Mesendoderm (in vitro differentiated cells): ENCODE data around the gene DKK1. TPM values are rescaled to one million over a fixed set of nuclear protein-coding genes. Genes with fewer than 3 reads are reported as not detected.

Source experiments
- DNase-seq: peaks from one replicate; pipeline ENCODE4 v3.0.0; 2013
- H2AK5ac ChIP-seq: 2 replicates; pipeline ENCODE4 v1.6.1; 2013; ENCODE audit warnings: low read length, inconsistent platforms
- H2BK120ac ChIP-seq: 2 replicates; pipeline ENCODE4 v1.6.1; 2013; ENCODE audit warnings: low read depth, mild to moderate bottlenecking, low read length, moderate library complexity, mixed read lengths
- H2BK15ac ChIP-seq: replicated peaks from 2 replicates; pipeline ENCODE4 v1.6.1; 2013; ENCODE audit warnings: low read depth, mild to moderate bottlenecking, moderate library complexity
- H2BK5ac ChIP-seq: 2 replicates; pipeline ENCODE4 v1.6.1; 2013; ENCODE audit warnings: low read length, inconsistent platforms
- H3K18ac ChIP-seq: 2 replicates; pipeline ENCODE4 v1.6.1; 2013; ENCODE audit warnings: mild to moderate bottlenecking, low read length, mixed read lengths
- H3K23ac ChIP-seq: one replicate; pipeline ENCODE4 v1.6.1; 2013; ENCODE audit warnings: low read length
- H3K27ac ChIP-seq: 2 replicates; pipeline ENCODE4 v1.5.1; 2013; ENCODE audit warnings: low read depth, mild to moderate bottlenecking, inconsistent platforms, low read length, moderate library complexity
- H3K27me3 ChIP-seq: 2 replicates; pipeline ENCODE4 v1.6.1; 2013; ENCODE audit warnings: low read length, control low read depth, mild to moderate bottlenecking, inconsistent platforms; ENCODE audit not compliant: insufficient read depth, poor library complexity
- H3K36me3 ChIP-seq: 2 replicates; pipeline ENCODE4 v1.6.1; 2013; ENCODE audit warnings: low read length, inconsistent platforms; ENCODE audit not compliant: control insufficient read depth, insufficient read depth
- H3K4ac ChIP-seq: one replicate; pipeline ENCODE4 v1.6.1; 2013; ENCODE audit warnings: low read depth, mild to moderate bottlenecking, low read length, moderate library complexity
- H3K4me1 ChIP-seq: 2 replicates; pipeline ENCODE4 v1.6.1; 2013; ENCODE audit warnings: low read depth, low read length, inconsistent platforms; ENCODE audit not compliant: control insufficient read depth
- H3K4me2 ChIP-seq: 2 replicates; pipeline ENCODE4 v1.6.1; 2013; ENCODE audit warnings: low read length
- H3K4me3 ChIP-seq: 2 replicates; pipeline ENCODE4 v1.5.1; 2013; ENCODE audit warnings: mild to moderate bottlenecking, low read length
- H3K56ac ChIP-seq: one replicate; pipeline ENCODE4 v1.6.1; 2013; ENCODE audit warnings: low read length
- H3K79me1 ChIP-seq: 2 replicates; pipeline ENCODE4 v1.6.1; 2013; ENCODE audit warnings: low read length, inconsistent platforms
- H3K79me2 ChIP-seq: 2 replicates; pipeline ENCODE4 v1.6.1; 2013; ENCODE audit warnings: mild to moderate bottlenecking, low read length; ENCODE audit not compliant: control insufficient read depth, insufficient read depth
- H3K9ac ChIP-seq: 2 replicates; pipeline ENCODE4 v1.6.1; 2013; ENCODE audit warnings: low read length, inconsistent platforms
- H4K5ac ChIP-seq: one replicate; pipeline ENCODE4 v1.6.1; 2013; ENCODE audit warnings: low read length
- H4K8ac ChIP-seq: one replicate; pipeline ENCODE4 v1.6.1; 2013; ENCODE audit warnings: low read depth, mild to moderate bottlenecking, control low read depth, low read length, moderate library complexity
- WGBS: extraction: QIAGEN DNeasy Blood & Tissue Kit; methylation state at CpG from one replicate; pipeline ENCODE4 v1.1.7; 2013; ENCODE audit warnings: low lambda C conversion rate, missing lambda C conversion rate; ENCODE audit not compliant: insufficient coverage; ENCODE audit errors: extremely low coverage; 5-methylcytosine and 5-hydroxymethylcytosine counted together
- polyA plus RNA-seq, 2 experiments: library from polyadenylated mRNA; stranded (reverse); fragments of 200-250 nt; gene quantifications; one replicate each; pipeline ENCODE4 v1.2.3, GENCODE V29; 2013

DKK1 gene, protein sequence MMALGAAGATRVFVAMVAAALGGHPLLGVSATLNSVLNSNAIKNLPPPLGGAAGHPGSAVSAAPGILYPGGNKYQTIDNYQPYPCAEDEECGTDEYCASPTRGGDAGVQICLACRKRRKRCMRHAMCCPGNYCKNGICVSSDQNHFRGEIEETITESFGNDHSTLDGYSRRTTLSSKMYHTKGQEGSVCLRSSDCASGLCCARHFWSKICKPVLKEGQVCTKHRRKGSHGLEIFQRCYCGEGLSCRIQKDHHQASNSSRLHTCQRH
- polyA plus RNA-seq (2013, experiment 1 of 2), result 23.1 TPM
- 19.6 TPM for polyA plus RNA-seq (2013, experiment 2 of 2)

DNA sequence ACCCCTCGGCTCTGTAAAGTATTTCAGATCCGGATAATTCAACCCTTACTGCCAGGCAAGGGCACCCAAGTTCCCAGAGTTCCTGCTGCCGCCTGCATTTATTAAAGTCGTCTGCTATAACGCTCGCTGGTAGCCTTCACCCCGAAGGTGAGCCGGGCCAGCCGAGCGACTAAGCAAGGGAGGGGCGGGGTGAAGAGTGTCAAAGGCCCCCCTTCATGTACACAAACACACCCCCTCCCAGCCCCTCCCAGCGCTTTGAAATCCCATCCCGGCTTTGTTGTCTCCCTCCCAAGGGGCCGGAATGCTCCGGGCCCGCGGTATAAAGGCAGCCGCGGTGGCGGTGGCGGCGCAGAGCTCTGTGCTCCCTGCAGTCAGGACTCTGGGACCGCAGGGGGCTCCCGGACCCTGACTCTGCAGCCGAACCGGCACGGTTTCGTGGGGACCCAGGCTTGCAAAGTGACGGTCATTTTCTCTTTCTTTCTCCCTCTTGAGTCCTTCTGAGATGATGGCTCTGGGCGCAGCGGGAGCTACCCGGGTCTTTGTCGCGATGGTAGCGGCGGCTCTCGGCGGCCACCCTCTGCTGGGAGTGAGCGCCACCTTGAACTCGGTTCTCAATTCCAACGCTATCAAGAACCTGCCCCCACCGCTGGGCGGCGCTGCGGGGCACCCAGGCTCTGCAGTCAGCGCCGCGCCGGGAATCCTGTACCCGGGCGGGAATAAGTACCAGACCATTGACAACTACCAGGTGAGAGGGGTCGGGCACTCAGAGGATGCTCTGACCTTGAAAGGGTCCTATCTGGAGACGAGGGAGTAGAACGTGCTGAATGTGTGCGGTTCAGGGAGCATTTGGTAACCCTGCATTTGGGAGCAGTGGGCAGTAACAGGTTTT lies at the start of gene DKK1:
TSS of gene DKK1 (plus strand) at position 349 of the 889 bp plus-strand sequence. CDS start at position 503, 154 bp downstream.
- Histone ChIP-seq H3K18ac (peak within 1 kb of the TSS; percentile 63), H2AK5ac (no peak within 1 kb of the TSS), H3K4me1 (no peaks in the 10 kb centered on the region), H3K56ac (peak within 1 kb of the TSS; percentile 88), H2BK5ac (peak within 1 kb of the TSS; percentile 40), H3K36me3 (no peaks in the 10 kb centered on the region), H3K4me3 (peak within 1 kb of the TSS; percentile 81), H4K8ac (no peak within 1 kb of the TSS), H3K4me2 (peak within 1 kb of the TSS; percentile 97), H3K9ac (peak within 1 kb of the TSS; percentile 71), H3K79me2 (peaks cover 7% of the 10 kb centered on the region), H3K4ac (no peak within 1 kb of the TSS), H3K23ac (no peak within 1 kb of the TSS), H3K27ac (peak within 1 kb of the TSS; percentile 79), H3K79me1 (no peaks in the 10 kb centered on the region), H4K5ac (no peak within 1 kb of the TSS), H3K27me3 (peaks cover 1% of the 10 kb centered on the region), H2BK15ac (no peak within 1 kb of the TSS), H2BK120ac (no peak within 1 kb of the TSS)
- peak; percentile 91 for DNase-seq
- WGBS, result no CpG with 5 or more reads among the region's 55 CpGs

DNA sequence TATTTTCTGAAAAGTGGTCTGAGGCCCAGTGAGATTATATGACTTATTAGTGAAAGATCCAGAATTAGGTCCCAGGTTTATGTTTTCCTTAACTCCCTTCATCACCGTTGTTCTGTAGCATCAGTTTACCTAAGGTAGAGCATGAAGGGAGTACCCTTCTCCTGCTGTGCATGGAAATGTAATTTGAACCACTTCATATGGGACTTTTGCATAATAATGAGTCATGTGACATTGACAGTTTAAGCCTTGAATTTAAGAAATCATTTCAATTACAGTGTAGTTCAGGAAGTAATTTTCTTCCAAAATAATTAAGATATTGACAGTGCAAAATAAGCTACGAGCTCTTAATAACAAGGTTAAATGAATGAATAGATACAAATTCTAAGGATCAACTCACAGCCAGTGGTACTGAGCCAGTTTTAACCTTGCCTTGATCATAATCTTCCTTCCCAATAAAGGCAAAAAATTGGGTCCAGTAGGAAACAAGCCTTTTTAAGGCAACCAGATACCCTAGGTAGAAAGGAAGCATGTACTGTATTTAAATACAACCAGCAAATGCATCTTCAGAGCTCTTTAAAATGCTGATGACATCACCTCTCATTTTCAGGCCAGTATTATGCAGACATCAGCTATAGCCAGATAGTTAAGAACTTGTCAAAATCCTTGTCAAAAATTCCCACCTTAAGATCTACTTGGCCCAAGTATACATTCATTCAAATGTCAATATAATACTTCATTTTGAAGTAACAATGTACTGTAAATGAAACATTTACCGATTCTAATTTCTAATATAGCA lies 48.8 kb upstream of the DKK1 start:
- Histone ChIP-seq H3K56ac (no peak overlapping the region), H3K79me2 (no peaks in the 10 kb centered on the region), H3K27me3 (no peaks in the 10 kb centered on the region), H3K36me3 (no peaks in the 10 kb centered on the region), H3K79me1 (no peaks in the 10 kb centered on the region), H3K4me2 (no peak overlapping the region), H3K27ac (no peak overlapping the region), H4K5ac (no peak overlapping the region), H3K4me1 (no peaks in the 10 kb centered on the region), H3K23ac (no peak overlapping the region), H3K9ac (no peak overlapping the region), H2BK120ac (no peak overlapping the region), H4K8ac (no peak overlapping the region), H2BK5ac (no peak overlapping the region), H3K18ac (no peak overlapping the region), H3K4me3 (no peak overlapping the region), H3K4ac (no peak overlapping the region), H2AK5ac (no peak overlapping the region), H2BK15ac (no peak overlapping the region)
- no peak for DNase-seq
- WGBS, result no CpG with 5 or more reads among the region's 3 CpGs

DNA sequence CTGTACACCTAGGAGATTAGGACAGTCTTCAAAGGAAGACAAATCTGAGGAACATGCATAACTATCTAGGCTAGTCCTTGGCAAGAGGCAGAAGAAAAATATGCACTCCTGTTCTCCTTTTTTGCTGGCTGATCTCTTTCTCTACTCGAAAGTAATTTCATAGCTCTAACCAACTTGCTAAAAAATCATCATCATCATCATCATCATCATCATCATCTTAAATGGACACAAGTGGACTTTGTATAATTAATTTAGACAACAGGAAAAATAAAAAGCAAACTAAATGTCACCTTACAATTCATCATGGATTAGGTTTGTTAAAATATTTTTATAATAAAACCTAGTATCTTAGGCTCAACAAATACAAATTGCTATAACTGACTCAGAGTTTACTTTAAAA lies 47.2 kb upstream of the DKK1 start:
- no peak overlapping the region for H3K18ac ChIP-seq
- no peak overlapping the region for H3K4ac ChIP-seq
- H3K23ac ChIP-seq, result no peak overlapping the region
- H2BK5ac ChIP-seq, result no peak overlapping the region
- H3K56ac ChIP-seq, result no peak overlapping the region
- H3K4me3 ChIP-seq, result no peak overlapping the region
- DNase-seq, result no peak
- H3K27ac ChIP-seq, result no peak overlapping the region
- WGBS, result no CpG with 5 or more reads among the region's 1 CpG
- H3K27me3 ChIP-seq, result no peaks in the 10 kb centered on the region
- H2BK15ac ChIP-seq, result no peak overlapping the region
- no peaks in the 10 kb centered on the region for H3K36me3 ChIP-seq
- no peak overlapping the region for H3K9ac ChIP-seq
- no peak overlapping the region for H4K8ac ChIP-seq
- H2BK120ac ChIP-seq, result no peak overlapping the region
- H2AK5ac ChIP-seq, result no peak overlapping the region
- no peak overlapping the region for H3K4me2 ChIP-seq
- H3K4me1 ChIP-seq, result no peaks in the 10 kb centered on the region
- no peaks in the 10 kb centered on the region for H3K79me2 ChIP-seq
- H3K79me1 ChIP-seq, result no peaks in the 10 kb centered on the region
- H4K5ac ChIP-seq, result no peak overlapping the region

DNA sequence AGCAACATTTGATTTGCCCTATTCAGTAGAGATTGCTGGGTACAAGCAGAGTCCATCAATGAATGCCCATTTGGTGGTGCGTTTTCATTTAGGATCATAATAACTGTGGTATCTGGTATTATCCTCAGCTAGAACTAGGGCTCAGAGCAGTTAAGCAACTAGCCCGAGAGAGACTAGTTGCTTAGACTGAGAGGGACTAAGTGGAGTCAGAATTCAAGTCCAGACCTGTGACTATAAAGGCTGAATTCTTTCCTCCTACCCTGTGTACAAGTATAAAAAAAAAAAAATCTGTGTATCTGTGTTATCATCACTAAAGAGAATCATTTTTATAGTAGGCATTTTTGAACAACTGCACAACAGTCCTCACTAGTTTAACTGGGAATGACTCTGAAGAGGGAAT lies 45.3 kb upstream of the DKK1 start:
- Histone ChIP-seq H3K79me1 (no peaks in the 10 kb centered on the region), H3K4me2 (no peak overlapping the region), H2AK5ac (no peak overlapping the region), H3K23ac (no peak overlapping the region), H3K27ac (no peak overlapping the region), H4K8ac (no peak overlapping the region), H3K56ac (no peak overlapping the region), H3K4me3 (no peak overlapping the region), H2BK5ac (no peak overlapping the region), H3K4me1 (no peaks in the 10 kb centered on the region), H3K27me3 (no peaks in the 10 kb centered on the region), H3K36me3 (no peaks in the 10 kb centered on the region), H3K9ac (no peak overlapping the region), H3K4ac (no peak overlapping the region), H2BK120ac (no peak overlapping the region), H2BK15ac (no peak overlapping the region), H3K18ac (no peak overlapping the region), H4K5ac (no peak overlapping the region), H3K79me2 (no peaks in the 10 kb centered on the region)
- WGBS, result no CpG with 5 or more reads among the region's 2 CpGs
- no peak for DNase-seq

- Histone ChIP-seq H3K9ac (no peak overlapping the region), H3K18ac (no peak overlapping the region), H3K27ac (no peak overlapping the region), H4K5ac (no peak overlapping the region), H3K4me1 (no peaks in the 10 kb centered on the region), H3K79me1 (no peaks in the 10 kb centered on the region), H2AK5ac (no peak overlapping the region), H3K79me2 (no peaks in the 10 kb centered on the region), H3K23ac (no peak overlapping the region), H3K56ac (no peak overlapping the region), H2BK5ac (no peak overlapping the region), H2BK120ac (no peak overlapping the region), H3K27me3 (no peaks in the 10 kb centered on the region), H3K4me3 (no peak overlapping the region), H3K4me2 (no peak overlapping the region), H3K4ac (no peak overlapping the region), H2BK15ac (no peak overlapping the region), H4K8ac (no peak overlapping the region), H3K36me3 (no peaks in the 10 kb centered on the region)
- no CpG with 5 or more reads among the region's 4 CpGs for WGBS
- no peak for DNase-seq
These were observed 44.8 kb upstream of the DKK1 start for GRCh38 chr10:52269233-52269632.
